ENCODE data around the gene ATG2B.

- TF ChIP-seq CTCF (IDR thresholded peaks at IDR 0.05; ENCODE audit: low read length) (no peak), EZH2 (IDR thresholded peaks at IDR 0.05; ENCODE audit: borderline replicate concordance, low read length) (no peak)
These were observed 76.9 kb downstream of the ATG2B start for GRCh38 chr14:96286251-96286650.

All from OCI-LY1 (cell line).